HL-60 (cell line): ENCODE data around the gene DOC2B.

ENCODE experiments used
- DNase-seq, 2 experiments: peaks; one replicate each; pipeline ENCODE4 v3.0.0-alpha.2; 2010 to 2020; ENCODE audit warnings: low read depth in 1 of 2, low spot score in 1 of 2
- H3K27ac ChIP-seq: fragments of 250-450 bp; sonication (Bioruptor Pico); replicated peaks from 2 replicates; pipeline ENCODE4 v1.5.1; 2020; ENCODE audit warnings: mild to moderate bottlenecking, moderate library complexity
- H3K27me3 ChIP-seq: fragments of 250-450 bp; sonication (Bioruptor Pico); 2 replicates; pipeline ENCODE4 v1.5.1; 2021; ENCODE audit warnings: mild to moderate bottlenecking, moderate library complexity; ENCODE audit not compliant: insufficient read depth, poor library complexity, severe bottlenecking
- H3K4me3 ChIP-seq: replicated peaks from 2 replicates; pipeline ENCODE4 v1.5.1; 2011; ENCODE audit warnings: mild to moderate bottlenecking, control low read depth, low read length; ENCODE audit not compliant: insufficient read depth
- GABPA ChIP-seq: IDR thresholded peaks from 2 replicates; pipeline ENCODE4 v1.6.1; 2012; ENCODE audit warnings: low read depth
- POLR2AphosphoS5 ChIP-seq: IDR thresholded peaks from 2 replicates; pipeline ENCODE4 v1.6.1; 2012; ENCODE audit warnings: low read depth
- SPI1 ChIP-seq: IDR thresholded peaks from 2 replicates; pipeline ENCODE4 v1.6.1; 2012; ENCODE audit warnings: low read depth, mild to moderate bottlenecking, borderline replicate concordance
- TF ChIP-seq, protein P1 (sequence below): IDR thresholded peaks from one replicate; pipeline ENCODE4 v1.5.1; 2011; ENCODE audit warnings: low read length, control low read depth, inconsistent platforms; ENCODE audit not compliant: insufficient read depth
- TF ChIP-seq, protein P2 (sequence below): IDR thresholded peaks from 2 replicates; pipeline ENCODE4 v1.6.1; 2012; ENCODE audit warnings: low read depth; ENCODE audit not compliant: insufficient replicate concordance

The DOC2B gene

DNA sequence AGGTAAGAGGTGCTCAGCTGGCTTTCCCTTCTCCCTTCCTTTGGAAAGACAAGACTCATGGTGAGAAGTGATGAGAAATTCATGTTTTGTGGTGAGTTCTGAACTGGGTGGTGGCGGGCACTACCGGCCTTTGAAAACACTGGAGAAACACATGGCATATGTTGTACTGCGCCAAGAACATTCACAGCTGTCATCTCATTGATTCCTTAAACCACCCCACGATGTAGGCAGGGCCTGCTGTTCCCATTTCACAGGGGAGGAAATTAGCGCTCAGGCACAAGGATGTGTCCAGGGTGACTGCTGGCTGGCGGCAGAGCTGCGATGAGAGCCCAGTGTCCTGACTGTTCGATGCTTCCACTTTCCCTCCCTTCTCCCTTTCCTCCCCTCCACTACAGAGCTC lies 1.6 kb upstream of the DOC2B start:
- DNase-seq: no peak
- TF ChIP-seq, protein P1, sequence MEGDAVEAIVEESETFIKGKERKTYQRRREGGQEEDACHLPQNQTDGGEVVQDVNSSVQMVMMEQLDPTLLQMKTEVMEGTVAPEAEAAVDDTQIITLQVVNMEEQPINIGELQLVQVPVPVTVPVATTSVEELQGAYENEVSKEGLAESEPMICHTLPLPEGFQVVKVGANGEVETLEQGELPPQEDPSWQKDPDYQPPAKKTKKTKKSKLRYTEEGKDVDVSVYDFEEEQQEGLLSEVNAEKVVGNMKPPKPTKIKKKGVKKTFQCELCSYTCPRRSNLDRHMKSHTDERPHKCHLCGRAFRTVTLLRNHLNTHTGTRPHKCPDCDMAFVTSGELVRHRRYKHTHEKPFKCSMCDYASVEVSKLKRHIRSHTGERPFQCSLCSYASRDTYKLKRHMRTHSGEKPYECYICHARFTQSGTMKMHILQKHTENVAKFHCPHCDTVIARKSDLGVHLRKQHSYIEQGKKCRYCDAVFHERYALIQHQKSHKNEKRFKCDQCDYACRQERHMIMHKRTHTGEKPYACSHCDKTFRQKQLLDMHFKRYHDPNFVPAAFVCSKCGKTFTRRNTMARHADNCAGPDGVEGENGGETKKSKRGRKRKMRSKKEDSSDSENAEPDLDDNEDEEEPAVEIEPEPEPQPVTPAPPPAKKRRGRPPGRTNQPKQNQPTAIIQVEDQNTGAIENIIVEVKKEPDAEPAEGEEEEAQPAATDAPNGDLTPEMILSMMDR: no peak
- TF ChIP-seq, protein P2, sequence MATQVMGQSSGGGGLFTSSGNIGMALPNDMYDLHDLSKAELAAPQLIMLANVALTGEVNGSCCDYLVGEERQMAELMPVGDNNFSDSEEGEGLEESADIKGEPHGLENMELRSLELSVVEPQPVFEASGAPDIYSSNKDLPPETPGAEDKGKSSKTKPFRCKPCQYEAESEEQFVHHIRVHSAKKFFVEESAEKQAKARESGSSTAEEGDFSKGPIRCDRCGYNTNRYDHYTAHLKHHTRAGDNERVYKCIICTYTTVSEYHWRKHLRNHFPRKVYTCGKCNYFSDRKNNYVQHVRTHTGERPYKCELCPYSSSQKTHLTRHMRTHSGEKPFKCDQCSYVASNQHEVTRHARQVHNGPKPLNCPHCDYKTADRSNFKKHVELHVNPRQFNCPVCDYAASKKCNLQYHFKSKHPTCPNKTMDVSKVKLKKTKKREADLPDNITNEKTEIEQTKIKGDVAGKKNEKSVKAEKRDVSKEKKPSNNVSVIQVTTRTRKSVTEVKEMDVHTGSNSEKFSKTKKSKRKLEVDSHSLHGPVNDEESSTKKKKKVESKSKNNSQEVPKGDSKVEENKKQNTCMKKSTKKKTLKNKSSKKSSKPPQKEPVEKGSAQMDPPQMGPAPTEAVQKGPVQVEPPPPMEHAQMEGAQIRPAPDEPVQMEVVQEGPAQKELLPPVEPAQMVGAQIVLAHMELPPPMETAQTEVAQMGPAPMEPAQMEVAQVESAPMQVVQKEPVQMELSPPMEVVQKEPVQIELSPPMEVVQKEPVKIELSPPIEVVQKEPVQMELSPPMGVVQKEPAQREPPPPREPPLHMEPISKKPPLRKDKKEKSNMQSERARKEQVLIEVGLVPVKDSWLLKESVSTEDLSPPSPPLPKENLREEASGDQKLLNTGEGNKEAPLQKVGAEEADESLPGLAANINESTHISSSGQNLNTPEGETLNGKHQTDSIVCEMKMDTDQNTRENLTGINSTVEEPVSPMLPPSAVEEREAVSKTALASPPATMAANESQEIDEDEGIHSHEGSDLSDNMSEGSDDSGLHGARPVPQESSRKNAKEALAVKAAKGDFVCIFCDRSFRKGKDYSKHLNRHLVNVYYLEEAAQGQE: no peak
- no peak for TF ChIP-seq SPI1
- TF ChIP-seq GABPA: no peak
- TF ChIP-seq POLR2AphosphoS5: no peak
- H3K27ac ChIP-seq: no peak overlapping the region
- H3K27me3 ChIP-seq: peaks cover 3% of the 10 kb centered on the region
- no peak overlapping the region for H3K4me3 ChIP-seq

DNA sequence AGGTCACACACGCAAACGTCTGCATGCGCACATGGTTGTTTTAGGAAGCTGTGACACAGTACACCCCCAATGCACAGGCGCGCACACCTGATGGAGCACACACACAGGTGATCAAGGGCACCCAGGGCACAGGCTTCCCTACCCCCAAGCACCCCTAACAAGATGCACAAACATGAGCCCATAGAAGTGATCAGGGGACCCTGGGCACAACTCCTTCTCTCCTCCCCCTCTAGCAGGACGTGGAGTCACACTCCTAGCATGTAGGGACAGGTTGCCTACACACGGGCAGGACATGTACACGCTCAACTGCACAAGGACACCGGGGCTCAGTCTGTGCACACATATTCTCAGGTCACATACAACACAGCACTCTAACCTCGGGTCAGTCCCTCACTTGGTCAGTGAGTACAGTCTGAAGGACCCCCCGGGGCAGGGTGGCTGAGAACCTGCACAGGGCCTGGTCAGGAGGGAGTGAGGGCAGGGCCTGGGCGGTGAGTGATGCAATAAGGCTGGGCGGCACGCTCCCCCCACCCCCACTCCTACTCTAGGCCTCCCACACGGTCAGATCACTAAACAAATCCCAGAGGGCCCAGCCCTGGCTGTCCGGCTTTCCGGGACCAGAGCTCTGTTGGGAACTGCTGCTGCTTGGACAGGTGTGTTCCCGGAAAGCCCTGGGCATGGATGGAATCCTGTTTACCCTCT lies 751 bp upstream of the DOC2B start:
- no peak overlapping the region for H3K27ac ChIP-seq
- DNase-seq: no peak
- TF ChIP-seq GABPA: no peak
- TF ChIP-seq POLR2AphosphoS5: no peak
- TF ChIP-seq SPI1: no peak
- TF ChIP-seq, protein P2: no peak
- TF ChIP-seq, protein P1: no peak
- H3K27me3 ChIP-seq: peaks cover 3% of the 10 kb centered on the region
- H3K4me3 ChIP-seq: no peak overlapping the region

DNA sequence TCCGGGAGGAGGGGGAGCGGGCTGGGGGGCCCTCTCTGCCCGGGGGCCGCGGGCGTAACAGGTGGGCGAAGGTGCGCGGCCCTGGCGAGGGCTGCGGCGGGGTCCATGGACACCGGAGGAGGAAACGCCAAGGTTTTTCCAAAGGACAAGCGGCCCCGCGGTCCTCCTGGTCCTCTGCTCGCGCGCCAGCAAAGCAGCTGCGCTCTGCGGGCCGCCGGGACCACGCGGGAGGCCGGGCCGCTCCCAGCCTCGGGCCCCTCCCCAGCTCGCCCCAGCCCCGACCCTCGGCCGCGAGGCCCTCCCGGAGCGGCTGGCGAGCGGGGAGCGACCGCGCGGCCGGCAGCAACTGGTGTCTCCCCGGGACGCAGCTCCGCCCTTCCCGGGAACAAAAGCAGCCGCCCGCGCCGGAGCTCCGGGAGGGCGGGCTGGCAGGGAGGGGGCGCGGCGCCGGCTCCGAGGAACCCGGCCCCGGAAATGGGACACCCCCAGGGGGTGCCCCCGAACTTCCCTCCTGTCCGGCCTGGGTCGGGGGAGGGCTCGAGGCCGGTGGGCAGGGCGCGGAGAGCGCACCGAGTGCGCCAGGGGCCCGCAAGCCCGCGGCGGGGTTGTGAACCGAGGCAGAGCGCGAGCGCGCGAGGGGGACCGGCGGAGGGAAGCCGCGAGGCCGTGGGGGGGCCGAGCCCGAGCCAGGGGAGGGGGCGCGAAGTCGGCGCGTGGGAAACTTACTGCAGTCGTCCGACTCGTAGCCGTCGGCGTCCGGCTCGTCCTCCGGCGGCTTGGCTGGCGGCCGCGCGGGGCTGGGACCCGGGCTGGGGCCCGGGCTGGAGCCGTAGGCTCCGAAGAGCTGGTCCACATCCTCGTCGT lies 837 bp downstream of the DOC2B start:
- no peak overlapping the region for H3K27ac ChIP-seq
- peaks cover 3% of the 10 kb centered on the region for H3K27me3 ChIP-seq
- no peak overlapping the region for H3K4me3 ChIP-seq
- DNase-seq: no peak
- TF ChIP-seq GABPA (no peak), SPI1 (no peak), POLR2AphosphoS5 (no peak)
- TF ChIP-seq, protein P2: no peak
- TF ChIP-seq, protein P1: no peak
